Measurements from ENCODE around the gene BRI3. TPM values are rescaled to one million over a fixed set of nuclear protein-coding genes. Genes with fewer than 3 reads are reported as not detected.

BRI3 gene
- total RNA-seq, 1 donor from 2014 or later = 107 TPM

DNA sequence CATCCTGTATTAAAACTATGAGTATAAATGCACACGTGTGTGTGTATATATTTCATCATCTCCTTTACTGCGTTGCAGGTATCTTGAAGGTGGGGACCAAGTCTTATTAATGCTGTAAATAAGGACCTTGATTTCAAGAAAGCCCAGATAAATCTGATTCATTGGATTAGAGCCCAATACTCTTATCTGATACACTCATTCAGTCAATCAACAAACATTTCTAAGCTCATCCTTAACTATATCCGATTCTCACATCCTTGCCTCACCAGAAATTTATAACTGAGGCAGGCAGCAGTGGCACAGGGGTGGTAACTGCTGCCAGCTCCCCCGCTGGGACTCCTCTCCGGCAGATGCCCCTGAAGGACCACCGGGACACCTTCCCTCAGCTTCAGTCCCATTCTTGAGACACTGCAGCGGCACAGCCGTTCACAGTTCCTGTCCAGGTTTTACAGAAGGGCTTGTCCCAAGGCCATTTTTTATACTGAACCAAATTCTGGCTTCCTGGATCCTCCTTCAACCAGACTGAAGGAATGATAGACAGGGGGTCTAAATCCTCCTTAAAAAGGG, 54.0 kb downstream of the BRI3 start:
- no peak for DNase-seq (ENCODE audit: extremely low read depth, low read depth, low spot score)

DNA sequence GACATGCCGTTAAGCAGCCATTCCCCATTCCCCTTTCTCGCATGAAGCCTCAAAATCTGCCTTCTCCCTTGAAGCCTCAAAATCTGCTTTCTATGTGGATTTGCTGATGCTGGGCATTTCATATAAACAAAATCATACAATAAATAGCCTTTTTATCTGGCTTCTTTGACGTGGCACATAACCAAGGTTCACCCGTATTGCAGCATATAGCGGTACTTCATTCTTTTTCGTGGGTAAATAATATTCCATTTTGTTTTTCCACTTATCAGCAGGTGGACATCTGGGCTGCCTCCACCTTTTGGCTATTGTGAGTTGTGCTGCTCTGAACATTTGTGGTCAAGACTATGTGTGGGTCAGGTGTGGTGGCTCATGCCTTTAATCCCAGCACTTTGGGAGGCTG, 57.0 kb downstream of the BRI3 start:
- DNase-seq (ENCODE audit: extremely low read depth, low read depth, low spot score) = no peak

DNA sequence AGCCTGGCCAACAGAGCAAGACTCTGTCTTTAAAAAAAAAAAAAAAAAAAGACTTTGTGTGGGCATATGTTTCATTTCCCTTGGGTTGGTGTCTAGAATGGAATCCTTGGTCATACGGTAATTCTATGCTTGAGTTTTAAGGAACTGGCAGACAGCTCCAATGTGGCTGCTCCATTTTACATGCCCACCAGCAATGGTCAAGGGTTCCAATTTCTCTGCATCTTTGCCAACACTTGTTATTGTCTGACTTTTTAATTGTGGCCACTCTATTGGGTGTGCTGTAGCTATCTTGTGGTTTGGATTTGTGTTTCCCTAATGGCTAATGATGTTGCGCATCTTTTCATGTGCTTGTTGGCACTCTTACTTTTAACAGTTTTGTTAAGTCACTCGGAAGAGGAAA, 57.6 kb downstream of the BRI3 start:
- no peak for DNase-seq (ENCODE audit: extremely low read depth, low read depth, low spot score)

DNA sequence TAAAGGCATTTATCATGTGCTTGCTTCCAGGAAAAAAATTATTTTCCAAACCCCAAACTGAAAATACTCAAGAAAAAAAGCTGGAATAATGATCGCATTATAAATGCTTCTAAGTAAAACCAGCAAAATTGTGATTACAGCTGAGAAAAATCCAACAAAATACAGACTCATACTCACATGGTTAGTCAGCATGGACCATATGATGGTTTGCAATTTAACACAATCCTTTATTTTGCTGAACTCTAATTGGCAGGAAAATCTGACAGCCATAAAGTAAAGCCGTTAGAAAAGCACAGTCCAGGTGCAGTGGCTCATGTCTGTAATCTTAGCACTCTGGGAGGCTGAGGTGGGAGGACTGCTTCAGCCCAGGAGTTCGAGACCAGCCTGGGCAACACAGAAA, 59.6 kb downstream of the BRI3 start:
- DNase-seq (ENCODE audit: extremely low read depth, low read depth, low spot score) = no peak

Other genes starting within 250 kb of the BRI3 start
- 13.6 and 14.6 TPM in 2 replicates for gene LMTK2, start 174.8 kb upstream of the BRI3 start, total RNA-seq
- 0.53 and 0.68 TPM in 2 replicates for gene BHLHA15, start 70.2 kb upstream of the BRI3 start, total RNA-seq
- gene TECPR1, start 29.5 kb upstream of the BRI3 start, total RNA-seq = 59.3 and 66.3 TPM in 2 replicates
- gene BAIAP2L1, start 119.4 kb downstream of the BRI3 start, total RNA-seq = 5.1 and 6.4 TPM in 2 replicates